ENCODE measurements around the gene KRT8. TPM values are rescaled to one million over a fixed set of nuclear protein-coding genes. Genes with fewer than 3 reads are reported as not detected.

The KRT8 gene
- total and polyA plus RNA-seq, 2 of the 13 experiments (the other 11 are each of a cell fraction or from before 2014, with no cell fraction given), result 498 to 718 TPM

DNA sequence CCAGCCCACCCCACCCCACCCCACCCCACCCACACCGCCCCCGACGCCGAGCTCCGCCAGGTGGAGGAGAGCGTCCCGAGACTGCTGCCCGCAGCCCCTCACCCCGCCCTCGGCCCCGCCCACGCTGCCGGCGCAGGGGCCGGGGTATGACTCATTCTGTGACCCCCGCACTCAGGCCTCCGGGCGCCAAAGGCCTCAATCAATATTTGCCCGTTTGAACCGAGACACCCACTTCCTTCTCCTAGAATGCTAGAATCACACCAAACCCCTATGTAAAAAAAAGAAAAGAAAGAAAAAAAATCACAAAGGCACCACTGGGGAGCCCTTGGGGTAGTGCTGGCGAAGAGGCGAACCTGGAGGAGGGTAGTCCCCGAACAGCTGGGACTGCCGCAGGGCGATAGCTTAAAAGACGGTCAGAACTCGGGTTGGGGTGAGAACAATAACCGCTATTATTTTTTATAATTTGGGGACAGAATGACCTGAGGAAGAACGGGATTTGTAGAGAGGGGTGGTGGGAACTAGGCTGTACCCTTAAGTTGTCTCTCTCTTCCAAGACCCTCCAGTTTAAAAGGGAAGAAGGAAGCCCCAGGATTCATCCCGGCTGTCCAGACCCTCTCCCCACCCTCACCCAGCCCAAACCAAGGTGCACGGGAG is 894 bp downstream of the KRT8 start (continued):
- peak; percentile 68; the same call in 1 of the 2 replicates for TF ChIP-seq HNF4G (IDR thresholded peaks at IDR 0.05; ENCODE audit: borderline replicate concordance, low read depth, low read length)
- 0 out of 2 replicates have a peak, but pooled peaks have one; percentile 22 for TF ChIP-seq HNF4G (CRISPR knock-in tag; IDR thresholded peaks at IDR 0.05; ENCODE audit: borderline replicate concordance, low read depth)
- TF ChIP-seq FOXJ3 (CRISPR knock-in tag; IDR thresholded peaks at IDR 0.05; ENCODE audit: borderline replicate concordance), result 0 out of 2 replicates have a peak, but pooled peaks have one; percentile 20
- TF ChIP-seq ZNF326 (CRISPR knock-in tag; IDR thresholded peaks at IDR 0.05; ENCODE audit: borderline replicate concordance), result no peak
- TF ChIP-seq SOX13 (IDR thresholded peaks at IDR 0.05), result no peak
- TF ChIP-seq SOX13 (CRISPR knock-in tag; conservative IDR thresholded peaks at IDR 0.05 in 1 of 2, IDR thresholded peaks at IDR 0.05 in 1 of 2), result peak in 1 of 2 experiments; percentile 34; a peak in 1 of 4 replicates
- peak; percentile 98 for TF ChIP-seq FOSL2 (CRISPR knock-in tag; IDR thresholded peaks at IDR 0.05)
- TF ChIP-seq, protein P1, sequence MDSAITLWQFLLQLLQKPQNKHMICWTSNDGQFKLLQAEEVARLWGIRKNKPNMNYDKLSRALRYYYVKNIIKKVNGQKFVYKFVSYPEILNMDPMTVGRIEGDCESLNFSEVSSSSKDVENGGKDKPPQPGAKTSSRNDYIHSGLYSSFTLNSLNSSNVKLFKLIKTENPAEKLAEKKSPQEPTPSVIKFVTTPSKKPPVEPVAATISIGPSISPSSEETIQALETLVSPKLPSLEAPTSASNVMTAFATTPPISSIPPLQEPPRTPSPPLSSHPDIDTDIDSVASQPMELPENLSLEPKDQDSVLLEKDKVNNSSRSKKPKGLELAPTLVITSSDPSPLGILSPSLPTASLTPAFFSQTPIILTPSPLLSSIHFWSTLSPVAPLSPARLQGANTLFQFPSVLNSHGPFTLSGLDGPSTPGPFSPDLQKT (CRISPR knock-in tag; IDR thresholded peaks at IDR 0.05; ENCODE audit: borderline replicate concordance), result no peak
- peak; percentile 45; the same call in 1 of the 2 replicates for TF ChIP-seq NKX3-1 (CRISPR knock-in tag; IDR thresholded peaks at IDR 0.05)
- peak; percentile 68 for TF ChIP-seq HOXA3 (CRISPR knock-in tag; IDR thresholded peaks at IDR 0.05)
- peak; percentile 96 for TF ChIP-seq FOSL1 (CRISPR knock-in tag; IDR thresholded peaks at IDR 0.05; ENCODE audit: borderline replicate concordance)
- TF ChIP-seq KLF16 (CRISPR knock-in tag; IDR thresholded peaks at IDR 0.05), result peak in 1 of 2 experiments; percentile 44; a peak in 1 of 4 replicates
- TF ChIP-seq ATF5 (CRISPR knock-in tag; IDR thresholded peaks at IDR 0.05; ENCODE audit: low read depth), result no peak
- TF ChIP-seq RNF219 (CRISPR knock-in tag; IDR thresholded peaks at IDR 0.05), result peak; percentile 61; the same call in 1 of the 2 replicates
- no peak for TF ChIP-seq ZNF704 (CRISPR knock-in tag; IDR thresholded peaks at IDR 0.05; ENCODE audit: borderline replicate concordance)
- TF ChIP-seq, protein P2, sequence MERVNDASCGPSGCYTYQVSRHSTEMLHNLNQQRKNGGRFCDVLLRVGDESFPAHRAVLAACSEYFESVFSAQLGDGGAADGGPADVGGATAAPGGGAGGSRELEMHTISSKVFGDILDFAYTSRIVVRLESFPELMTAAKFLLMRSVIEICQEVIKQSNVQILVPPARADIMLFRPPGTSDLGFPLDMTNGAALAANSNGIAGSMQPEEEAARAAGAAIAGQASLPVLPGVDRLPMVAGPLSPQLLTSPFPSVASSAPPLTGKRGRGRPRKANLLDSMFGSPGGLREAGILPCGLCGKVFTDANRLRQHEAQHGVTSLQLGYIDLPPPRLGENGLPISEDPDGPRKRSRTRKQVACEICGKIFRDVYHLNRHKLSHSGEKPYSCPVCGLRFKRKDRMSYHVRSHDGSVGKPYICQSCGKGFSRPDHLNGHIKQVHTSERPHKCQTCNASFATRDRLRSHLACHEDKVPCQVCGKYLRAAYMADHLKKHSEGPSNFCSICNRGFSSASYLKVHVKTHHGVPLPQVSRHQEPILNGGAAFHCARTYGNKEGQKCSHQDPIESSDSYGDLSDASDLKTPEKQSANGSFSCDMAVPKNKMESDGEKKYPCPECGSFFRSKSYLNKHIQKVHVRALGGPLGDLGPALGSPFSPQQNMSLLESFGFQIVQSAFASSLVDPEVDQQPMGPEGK (CRISPR knock-in tag; IDR thresholded peaks at IDR 0.05), result peak; percentile 97
- TF ChIP-seq TCF7 (IDR thresholded peaks at IDR 0.05; ENCODE audit: low read depth), result peak; percentile 25; the same call in 1 of the 2 replicates
- peak; percentile 92 for TF ChIP-seq SP5 (CRISPR knock-in tag; IDR thresholded peaks at IDR 0.05; ENCODE audit: borderline replicate concordance, low read depth)
- TF ChIP-seq ZNF343 (CRISPR knock-in tag; IDR thresholded peaks at IDR 0.05), result no peak
- 0 out of 2 replicates have a peak, but pooled peaks have one; percentile 60 for TF ChIP-seq ISX (CRISPR knock-in tag; conservative IDR thresholded peaks at IDR 0.05)
- TF ChIP-seq NR2F6 (IDR thresholded peaks at IDR 0.05), result peak; percentile 68
- TF ChIP-seq NR2F6 (CRISPR knock-in tag; IDR thresholded peaks at IDR 0.05), result peak; percentile 75
- TF ChIP-seq JUNB (CRISPR knock-in tag; IDR thresholded peaks at IDR 0.05; ENCODE audit: borderline replicate concordance), result peak; percentile 94
